Muscle of back (tissue), 11 donors: ENCODE data around the gene ARHGEF12. TPM values are rescaled to one million over a fixed set of nuclear protein-coding genes. Genes with fewer than 3 reads are reported as not detected.

Experiments used
- DNase-seq, 3 donors: peaks; one replicate each; pipeline versions ENCODE4 v3.0.0 to v3.0.0-alpha.2; 2013
- polyA plus RNA-seq, 10 donors: library from polyadenylated mRNA; unstranded; fragments of 120-200 nt; gene quantifications; one replicate each; pipeline ENCODE4 v1.2.1, GENCODE V29; 2013; ENCODE audit not compliant: insufficient read length in 10 of 10

ARHGEF12 gene
- polyA plus RNA-seq, 10 donors: 31.6 to 49.5 (median 41.5) TPM

DNA sequence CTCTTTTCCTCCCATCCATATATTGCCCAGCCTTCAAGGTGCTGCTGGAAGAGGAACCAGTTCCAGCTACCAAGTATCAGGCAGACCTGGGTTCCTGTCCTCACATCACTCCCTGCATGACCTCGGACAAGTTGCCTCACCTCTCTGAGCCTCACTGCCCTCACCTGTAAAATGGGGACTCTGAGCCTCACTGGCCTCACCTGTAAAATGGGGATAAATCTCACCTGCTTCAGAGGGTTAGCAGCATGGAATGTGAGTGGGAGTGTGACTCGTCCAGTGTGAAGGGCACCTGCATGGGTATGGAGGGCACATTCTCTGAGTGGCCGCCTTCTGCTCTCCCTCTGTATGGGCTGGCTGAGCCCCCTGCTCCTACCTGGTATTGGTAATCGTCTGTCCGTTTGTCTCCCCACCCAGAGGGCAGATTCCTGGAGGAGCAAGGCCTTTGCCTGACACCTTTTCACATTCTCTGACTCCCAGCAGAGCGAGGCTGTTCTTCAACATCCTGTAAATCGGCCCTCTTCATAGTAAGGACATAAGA lies 179.0 kb downstream of the ARHGEF12 start:
- no peak for DNase-seq

DNA sequence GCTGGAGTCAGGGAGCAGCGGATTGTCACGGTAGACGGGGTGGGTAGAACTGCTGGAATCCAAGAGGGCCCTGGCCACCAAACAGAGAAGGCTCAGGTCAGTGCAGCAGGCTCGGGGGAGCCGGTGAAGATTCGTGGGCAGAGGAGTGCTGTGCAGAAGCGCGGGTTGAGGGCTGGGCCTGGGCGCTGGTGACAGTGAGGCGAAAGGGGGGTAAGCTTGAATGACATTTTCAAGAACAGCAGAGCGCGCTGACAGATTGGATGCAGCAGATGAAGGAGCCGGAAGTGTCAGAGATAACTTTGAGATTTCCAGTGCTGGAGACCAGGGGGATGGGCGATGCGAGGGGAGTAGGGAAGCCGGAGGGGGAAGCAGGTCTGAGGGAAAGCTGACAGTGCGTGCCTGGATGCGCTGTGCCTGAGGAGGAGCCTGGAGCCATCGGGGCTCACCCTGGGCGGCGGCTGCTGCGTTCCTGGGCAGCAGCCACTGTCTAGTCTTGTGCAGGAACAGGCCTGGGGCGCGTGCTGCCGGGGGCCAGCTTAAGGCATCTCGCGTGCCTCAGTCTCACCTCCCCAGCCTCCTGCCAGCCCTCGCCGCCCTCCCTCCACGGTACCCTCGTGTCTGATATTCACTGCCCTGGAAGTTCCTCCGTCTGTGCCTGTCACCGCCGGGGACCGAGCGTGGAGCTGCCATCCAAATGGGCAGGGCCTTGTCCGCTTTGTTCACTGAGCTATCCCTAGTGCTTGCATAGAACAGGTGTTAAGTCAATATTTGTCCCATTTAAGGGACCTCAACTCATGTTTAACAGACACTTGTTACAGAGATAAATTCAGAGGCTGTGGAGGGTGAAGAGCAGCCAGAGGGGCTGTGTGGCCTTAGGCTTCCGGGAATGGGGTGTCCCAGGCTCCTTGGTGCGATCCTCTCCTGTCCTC lies 180.5 kb downstream of the ARHGEF12 start:
- DNase-seq: no peak

DNA sequence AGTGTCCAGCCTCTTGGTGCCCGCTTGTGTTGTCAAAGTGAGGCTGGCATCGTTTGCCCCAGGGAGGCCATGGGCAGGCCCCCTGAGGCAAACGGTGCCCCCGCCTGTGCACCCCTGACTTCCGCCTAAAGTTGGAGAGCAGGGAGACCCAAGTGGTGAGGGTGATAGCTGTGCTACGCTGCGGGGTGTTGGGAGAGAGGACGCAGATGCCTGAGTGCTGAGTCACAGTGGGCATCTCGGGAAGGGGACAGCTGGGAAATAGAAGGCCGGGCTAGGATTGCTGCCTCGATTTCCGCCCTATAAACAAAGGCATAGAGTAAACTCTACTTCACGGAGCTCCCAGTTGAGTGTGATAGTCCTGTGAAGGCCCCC lies 181.2 kb downstream of the ARHGEF12 start:
- no peak for DNase-seq

DNA sequence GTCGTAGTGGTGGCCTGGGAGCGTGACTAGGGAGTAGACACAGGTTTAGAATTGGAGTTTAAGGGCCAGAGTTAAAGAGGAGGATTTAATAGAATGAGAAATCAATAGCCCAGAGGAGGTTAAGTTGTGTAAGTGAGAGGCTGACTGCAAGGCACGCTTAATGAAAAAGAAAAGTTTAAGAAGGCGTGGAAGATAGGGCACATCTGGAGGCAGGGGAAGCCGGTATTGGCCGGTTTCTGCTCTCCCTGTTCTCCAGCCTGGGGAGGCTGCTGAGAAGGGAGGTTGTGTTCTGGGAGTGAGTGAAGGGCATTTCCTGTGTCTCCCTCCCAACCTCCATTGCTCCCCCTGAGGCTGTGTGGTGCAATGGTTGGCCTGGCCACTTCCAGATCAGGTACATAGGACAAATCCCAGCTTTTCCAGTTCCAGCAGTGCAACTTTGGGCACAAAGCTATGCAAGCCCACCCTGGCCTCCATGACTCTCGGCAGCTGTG lies 181.6 kb downstream of the ARHGEF12 start:
- no peak for DNase-seq

DNA sequence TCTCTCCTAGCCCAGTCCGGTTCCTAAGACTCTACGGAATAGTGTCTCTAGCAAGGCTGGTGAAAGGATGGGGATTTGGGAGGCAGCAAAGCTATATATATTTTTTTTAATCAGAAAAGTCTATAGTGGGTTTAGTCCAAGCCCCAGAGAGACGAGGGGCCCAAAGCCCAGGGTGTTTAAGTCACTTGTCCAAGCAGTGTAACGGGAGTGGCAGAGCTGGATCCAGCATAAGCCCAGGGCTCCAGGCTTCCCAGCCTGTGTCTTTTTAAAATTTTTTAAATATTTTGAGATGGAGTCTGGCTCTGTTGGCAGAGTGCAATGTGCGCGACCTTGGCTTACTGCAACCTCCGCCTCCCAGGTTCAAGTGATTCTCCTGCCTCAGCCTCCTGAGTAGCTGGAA lies 182.1 kb downstream of the ARHGEF12 start:
- no peak for DNase-seq

DNA sequence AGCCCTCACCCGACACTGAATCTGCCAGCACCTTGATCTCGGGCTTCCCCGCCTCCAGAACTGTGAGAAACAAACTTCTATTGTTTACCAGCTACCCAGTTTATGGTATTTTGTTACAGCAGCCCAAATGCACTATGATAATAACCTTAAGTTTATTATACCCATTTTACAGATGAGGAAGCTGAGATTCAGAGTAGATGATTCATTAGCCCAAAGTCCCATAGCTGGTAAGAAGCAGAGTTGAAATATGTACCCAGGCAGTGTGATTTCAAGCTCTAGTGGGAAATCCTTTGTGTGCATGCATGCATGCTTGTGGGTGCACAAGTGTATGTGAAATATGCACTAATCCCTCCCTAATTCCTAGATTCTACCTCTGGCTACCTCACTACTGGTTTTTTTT lies 183.3 kb downstream of the ARHGEF12 start:
- DNase-seq: no peak

DNA sequence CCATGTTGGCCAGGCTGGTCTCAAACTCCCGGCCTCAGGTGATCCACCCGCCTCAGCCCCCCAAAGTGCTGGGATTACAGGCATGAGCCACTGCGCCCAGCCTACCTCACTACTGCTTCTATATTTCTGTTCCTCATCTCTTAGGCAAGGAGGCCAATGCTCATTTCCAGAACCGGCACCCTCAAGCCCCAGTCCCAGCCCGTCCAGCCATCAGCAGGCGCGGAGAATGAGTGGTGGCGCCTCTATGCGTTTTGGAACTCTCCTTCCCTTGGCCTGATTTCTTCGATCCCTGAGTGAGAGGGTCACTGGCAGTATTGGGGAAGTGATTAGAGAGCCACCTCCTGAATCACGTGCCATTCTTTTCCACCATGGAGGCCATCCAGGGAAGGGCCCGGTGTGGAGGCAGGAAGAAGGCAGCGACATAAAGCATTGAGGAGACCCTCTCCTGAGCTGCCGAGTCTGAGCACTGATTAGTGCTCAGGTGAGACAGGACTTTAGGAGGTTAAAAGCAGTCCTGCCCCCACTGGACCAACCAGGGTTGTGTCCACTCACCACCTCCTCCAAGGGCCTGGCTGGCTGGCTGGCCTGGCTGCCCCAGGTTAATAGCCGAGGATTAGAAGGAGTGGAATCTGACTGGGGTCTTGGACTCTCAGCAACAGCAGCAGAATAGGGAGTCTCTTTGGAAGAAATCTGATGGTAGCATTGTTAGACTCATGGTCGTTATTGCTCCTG lies 184.0 kb downstream of the ARHGEF12 start:
- DNase-seq: no peak

DNA sequence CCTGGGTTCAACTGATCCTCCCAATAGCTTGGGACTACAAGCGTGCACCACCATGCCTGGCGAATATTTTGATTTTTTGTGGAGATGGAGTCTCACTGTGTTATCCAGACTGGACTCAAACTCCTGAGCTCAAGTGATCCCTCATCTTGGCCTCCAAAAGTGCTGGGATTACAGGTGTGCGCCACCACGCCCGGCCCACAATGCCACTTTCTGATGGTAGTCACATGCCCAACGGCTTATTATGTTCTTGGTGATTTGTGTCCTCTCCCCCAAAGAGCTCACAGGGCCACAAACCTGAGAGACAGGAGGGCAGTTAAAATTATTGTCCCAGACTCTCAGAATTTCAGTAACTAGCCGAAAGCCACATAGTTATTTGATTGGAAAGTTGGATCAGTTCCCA lies 185.0 kb downstream of the ARHGEF12 start:
- no peak for DNase-seq

DNA sequence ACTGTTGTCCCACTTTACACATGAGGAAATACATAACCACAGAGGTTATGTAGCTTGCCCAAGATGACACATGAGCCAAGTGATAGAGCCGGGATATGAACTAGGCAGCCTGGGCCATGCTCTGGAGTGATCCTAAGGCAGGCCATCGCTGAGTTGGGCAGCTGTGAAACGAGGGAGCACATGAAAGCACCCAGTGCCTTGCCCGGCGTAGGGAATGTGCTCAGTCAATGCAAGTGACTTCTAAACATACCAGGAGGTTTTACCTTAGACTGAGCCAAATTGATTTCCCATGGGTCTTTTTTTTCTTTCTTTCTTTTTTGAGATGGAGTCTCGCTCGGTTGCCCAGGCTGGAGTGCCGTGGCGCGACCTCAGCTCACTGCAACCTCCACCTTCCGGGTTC lies 185.8 kb downstream of the ARHGEF12 start:
- no peak for DNase-seq

DNA sequence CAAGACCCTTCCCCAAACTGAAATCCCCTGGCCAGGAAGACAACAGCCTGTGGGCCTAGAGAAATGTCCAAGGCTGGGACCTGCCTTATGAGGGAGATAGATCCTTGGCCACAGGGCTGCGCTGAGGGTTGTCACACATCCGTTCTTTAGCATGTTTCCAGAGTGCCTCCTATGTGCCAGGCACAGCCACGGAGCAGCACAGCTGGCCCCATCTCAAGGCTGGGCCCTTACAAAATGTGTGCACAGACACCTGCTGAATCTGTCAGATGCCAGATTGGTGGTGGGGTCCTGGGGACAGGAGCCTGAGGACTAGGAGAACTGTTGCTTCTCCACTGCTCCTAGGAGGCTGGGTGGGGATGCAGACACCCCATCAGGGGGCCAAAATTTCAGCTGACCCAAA lies 186.5 kb downstream of the ARHGEF12 start:
- no peak for DNase-seq

DNA sequence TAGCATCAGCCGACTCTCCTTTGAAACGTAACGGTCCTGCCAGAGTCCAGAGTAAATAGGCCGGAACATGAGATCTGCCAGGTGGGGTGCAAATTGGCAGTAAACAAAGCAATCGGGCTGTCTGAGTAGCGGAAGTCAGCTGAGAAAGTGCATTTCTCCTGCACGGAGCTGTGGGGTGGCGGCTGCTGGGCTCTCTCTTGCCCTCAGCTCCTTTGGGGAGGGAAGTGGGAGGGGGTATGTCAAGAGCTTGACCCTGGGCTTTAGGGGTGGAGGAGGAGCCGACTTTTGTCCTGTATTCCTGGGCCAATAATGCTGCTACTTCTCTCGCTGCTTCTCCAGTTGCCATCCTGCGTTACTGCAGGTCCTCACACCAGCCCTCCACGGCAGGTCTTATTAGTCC lies 187.0 kb downstream of the ARHGEF12 start:
- DNase-seq: no peak

DNA sequence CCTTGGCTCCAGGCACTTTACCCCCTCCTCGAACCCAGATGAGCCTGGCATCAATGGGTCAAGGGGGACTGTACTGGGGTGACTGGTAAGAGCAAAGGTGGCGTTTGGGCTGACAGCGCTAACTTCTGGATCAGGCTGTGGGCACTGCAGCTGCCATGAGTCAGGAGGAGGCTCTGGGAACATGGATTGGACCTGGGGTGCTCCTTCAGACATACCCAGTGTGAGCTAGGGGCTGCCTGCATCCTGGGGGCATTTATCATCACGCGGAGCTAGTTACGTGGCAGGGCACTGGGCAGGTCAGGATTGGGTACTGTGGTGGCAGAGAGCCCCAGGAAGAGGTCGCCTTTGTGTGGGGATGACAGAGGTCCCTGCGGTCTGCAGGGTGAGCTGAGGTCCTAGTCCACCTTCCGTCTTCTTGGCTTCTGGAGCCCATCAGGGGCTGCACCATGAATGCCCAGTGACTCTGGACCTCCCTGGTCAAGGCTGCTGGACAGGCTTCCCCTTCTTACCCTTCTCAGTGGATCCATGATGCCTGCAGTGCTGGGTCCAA lies 188.4 kb downstream of the ARHGEF12 start:
- no peak for DNase-seq

DNA sequence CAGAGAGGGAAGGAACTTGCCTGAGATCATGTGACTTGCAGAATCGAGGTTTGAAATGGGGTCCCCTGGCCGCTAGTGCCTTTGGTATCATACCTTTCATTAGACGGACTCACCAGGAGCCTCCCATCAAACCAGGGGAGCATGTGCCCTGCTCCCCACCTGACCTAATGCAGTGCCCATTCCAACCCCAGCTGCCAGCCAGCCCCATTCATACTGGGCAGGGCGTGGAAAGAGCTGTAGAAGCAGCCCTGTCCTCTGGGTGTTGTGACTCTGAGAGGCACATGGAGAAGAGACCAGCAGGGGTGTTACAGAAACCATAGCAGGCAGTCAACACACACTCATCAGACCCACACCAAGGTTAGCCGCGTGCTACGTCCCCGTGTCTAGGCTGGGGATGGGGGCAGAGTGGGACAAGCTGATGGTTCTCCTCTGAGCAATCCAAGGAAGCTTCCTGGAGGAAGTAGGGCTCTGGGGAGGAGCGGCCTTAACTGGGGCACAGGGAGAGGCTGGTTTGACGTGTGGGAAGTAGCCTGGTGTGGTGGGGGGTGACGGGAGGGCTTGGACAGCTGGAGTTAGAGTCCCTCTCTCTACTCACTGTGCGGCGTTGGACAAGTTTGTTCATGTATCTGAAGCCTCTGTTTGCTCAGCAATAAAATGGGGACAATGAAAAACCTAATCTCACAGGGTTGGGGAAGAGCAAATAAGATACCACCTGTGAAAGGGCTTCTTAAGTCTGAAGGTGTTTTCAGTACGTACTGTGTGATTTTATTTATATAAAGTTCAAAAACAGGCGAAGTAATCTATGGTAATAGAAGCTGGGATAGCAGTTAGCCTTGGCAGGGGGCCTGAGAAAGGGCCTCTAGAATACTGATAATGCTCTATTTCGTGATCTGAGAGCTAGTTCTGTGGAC lies 189.3 kb downstream of the ARHGEF12 start:
- DNase-seq: no peak

DNA sequence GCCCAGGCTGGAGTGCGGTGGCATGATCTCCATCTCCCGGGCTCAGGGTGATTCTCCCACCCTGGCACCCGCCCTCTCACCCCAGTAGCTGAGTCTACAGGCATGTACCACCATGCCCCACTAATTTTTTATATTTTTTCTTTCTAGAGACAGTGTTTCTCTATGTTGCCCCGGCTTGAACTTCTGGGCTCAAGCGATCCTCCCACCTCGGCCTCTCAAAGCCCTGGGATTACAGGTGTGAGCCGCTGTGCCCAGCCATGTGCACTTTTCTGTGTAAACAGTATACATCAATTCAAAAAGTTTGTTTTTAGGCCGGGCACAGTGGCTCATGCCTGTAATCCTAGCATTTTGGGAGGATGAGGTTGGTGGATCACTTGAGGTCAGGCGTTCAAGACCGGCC lies 190.0 kb downstream of the ARHGEF12 start:
- DNase-seq: no peak

DNA sequence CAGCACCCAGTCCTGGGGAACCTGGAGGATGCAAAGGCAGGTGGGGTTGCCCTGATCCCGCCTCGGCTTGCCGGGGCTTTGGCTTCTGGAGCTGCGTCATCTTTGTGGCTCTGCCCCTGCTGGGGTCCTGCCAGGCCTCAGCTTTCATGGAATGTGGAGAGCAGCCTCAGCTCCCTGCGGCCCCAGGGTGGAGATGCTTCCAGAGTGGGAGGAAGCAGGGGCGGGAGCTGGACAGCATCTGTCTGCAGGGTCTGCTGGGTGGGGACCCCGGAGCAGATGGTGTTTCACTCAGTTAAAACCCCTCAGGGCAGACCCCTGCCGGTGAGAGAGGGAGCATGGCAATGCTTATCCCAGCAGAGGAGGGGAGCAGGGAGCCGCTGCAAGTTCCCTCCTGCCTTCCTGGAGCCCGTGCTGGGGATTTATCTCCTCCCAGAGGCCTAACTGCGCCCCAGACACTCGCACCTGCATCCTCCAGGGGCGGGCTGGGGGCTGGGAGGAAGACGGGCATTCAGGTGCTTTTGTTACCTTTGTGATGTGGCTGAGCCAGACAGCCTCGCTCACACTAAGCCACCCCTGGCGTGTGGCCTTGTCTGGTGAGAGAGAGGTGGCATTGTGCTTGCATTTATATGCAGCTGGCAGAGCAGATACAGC lies 191.0 kb downstream of the ARHGEF12 start:
- DNase-seq: peak; percentile 49 to 88 (median 72)

DNA sequence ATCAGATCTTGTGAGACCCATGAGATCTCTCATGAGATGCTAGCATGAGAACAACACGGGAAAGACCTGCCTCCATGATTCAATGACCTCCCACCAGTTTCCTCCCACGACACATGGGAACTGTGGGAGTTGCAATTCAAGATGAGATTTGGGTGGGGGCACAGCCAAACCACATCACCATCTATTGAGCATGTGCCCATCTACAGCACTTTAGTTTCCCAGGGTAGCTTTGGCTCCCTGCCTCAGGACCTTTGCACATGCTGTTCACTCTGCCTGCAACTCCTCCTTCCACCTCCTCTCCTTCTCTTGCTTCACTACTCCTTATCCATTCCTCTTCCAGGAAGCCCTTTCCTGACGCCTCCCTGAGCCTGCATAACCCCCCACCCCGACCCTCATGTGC lies 192.5 kb downstream of the ARHGEF12 start:
- DNase-seq: no peak

DNA sequence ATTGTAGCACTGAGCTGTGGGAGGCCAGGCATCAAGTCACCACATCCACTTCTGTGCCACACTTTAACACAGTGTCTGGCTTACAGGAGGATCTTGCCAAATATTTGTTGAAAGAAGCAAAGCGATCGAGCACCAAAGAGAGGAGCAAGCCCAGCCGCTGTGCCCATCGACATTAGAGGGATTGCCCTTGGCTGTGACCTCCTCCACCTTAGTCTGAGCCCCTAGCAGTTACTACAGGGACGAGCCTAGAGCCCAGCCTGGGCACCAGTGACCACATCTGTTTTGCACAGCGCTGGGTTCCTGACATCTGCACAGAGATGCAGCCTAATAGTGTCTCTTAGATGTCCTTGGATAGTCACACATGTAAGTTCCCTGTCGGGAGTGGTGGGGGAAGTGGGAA lies 193.0 kb downstream of the ARHGEF12 start:
- no peak for DNase-seq

DNA sequence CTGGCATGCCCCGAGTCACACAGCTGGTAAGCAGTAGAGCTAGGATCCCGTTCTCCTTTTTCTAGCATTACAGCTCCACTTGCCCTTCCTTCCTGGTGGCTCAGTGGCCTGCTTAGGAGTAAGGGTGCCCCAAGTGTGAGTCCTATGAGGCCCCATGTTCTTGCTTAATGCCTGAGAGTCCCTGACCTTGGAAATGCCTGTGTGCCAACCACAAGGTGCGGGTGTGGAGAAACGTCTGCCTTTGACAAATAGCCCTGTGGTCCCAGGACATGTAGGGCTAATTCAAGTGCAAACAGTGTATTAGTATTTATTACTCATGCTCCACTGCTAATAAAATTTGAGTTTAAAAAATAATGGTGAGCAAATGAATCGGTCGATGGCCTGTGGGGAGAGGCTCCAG lies 193.7 kb downstream of the ARHGEF12 start:
- DNase-seq: no peak

DNA sequence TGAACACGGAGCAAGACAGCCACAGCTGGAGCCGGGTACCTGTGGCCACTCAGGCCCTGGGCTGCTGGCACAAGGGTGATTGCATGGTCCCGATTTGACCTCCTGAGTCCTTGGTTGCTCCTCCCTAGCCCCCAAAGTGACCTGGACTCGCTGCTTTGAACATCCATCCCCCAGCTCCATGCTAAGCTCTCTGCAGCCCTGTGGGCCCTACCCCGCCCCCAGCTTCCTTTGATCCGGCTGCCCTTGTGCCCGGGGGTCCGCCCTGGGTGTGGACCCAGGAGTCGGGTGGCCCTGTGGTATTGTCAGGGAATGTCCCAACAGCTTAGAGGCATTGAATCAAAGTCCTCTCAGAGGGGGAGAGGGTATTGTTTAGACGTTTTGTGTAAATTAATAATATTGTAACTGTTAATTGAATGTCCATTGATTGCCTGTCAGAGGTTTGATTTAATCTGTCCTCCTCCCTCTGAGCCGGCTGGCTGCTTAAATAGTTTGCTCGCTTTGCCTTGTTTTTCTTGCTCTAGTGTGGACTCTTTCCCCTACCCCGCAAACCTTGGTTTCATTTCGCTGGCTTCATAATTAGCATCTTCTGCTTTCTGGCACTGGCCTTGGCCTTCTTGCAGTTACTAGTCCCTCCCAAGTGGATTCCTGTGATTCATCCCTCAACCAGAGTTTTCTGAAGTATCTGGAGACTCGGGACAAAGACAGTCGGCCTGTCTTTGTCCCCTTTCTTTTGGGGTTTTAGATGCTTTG lies 196.0 kb downstream of the ARHGEF12 start:
- no peak for DNase-seq

DNA sequence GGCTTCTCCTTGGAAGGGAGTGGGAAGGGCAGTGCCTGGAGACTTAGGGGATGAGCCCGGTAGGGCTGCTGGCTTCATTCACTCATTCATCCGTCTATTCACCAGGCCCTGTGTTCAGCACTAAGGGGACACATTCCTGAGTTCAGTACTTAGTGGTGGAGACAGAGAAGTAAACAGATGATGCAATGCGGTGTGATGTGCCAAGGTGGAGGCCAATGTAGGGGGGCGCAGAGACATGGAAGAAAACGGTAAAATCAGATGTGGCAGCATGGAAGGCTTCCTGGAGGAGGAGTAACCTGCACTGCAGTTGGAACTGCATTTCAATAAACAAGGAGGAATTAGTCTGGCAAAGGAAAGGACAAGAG lies 196.6 kb downstream of the ARHGEF12 start:
- DNase-seq: peak in 1 of 3 donors; percentile 54
